Measurements from ENCODE around the gene MAMLD1.
A peak's percentile ranks its signal among the peaks of the same experiment; 100 is the strongest.

Gene MAMLD1

GRCh38 chrX:150463566-150463965, 100.4 kb downstream of the MAMLD1 start:
- no peak for DNase-seq

GRCh38 chrX:150464001-150464400, 100.9 kb downstream of the MAMLD1 start:
- DNase-seq: no peak

- no peak for DNase-seq
Measured at GRCh38 chrX:150465326-150465725, 102.2 kb downstream of the MAMLD1 start.

GRCh38 chrX:150465881-150466775, 103.0 kb downstream of the MAMLD1 start:
- DNase-seq: peak; percentile 42

- no peak for DNase-seq
Measured at GRCh38 chrX:150472306-150472705, 109.2 kb downstream of the MAMLD1 start.

- DNase-seq: no peak
Measured at GRCh38 chrX:150473371-150473770, 110.3 kb downstream of the MAMLD1 start.

GRCh38 chrX:150475461-150475860, 112.3 kb downstream of the MAMLD1 start:
- no peak for DNase-seq

GRCh38 chrX:150476164-150476699, 113.1 kb downstream of the MAMLD1 start:
- no peak for DNase-seq

GRCh38 chrX:150477371-150477770, 114.3 kb downstream of the MAMLD1 start:
- no peak for DNase-seq

- no peak for DNase-seq
Measured at GRCh38 chrX:150478496-150479492, 115.7 kb downstream of the MAMLD1 start.

- no peak for DNase-seq
Measured at GRCh38 chrX:150482537-150483206, 119.6 kb downstream of the MAMLD1 start.

- no peak for DNase-seq
Measured at GRCh38 chrX:150483356-150483985, 120.4 kb downstream of the MAMLD1 start.

- no peak for DNase-seq
Measured at GRCh38 chrX:150486011-150486410, 122.9 kb downstream of the MAMLD1 start.

GRCh38 chrX:150487369-150488094, 124.4 kb downstream of the MAMLD1 start:
- no peak for DNase-seq

- no peak for DNase-seq
Measured at GRCh38 chrX:150489359-150490015, 126.4 kb downstream of the MAMLD1 start.

GRCh38 chrX:150495496-150495895, 132.4 kb downstream of the MAMLD1 start:
- no peak for DNase-seq

GRCh38 chrX:150499240-150499639, 136.1 kb downstream of the MAMLD1 start:
- DNase-seq: no peak

GRCh38 chrX:150502091-150502490, 139.0 kb downstream of the MAMLD1 start:
- DNase-seq: no peak

- DNase-seq: no peak
Measured at GRCh38 chrX:150502979-150503897, 140.1 kb downstream of the MAMLD1 start.

GRCh38 chrX:150503898-150504219, 140.7 kb downstream of the MAMLD1 start:
- DNase-seq: no peak

All from DMS79 treated with DMSO at 0.1 percent for 48 hours (cell line).